GM19397 (cell line): ENCODE results near the gene CPNE4.

Experiments used
- ATAC-seq: cut with Tn5 transposase; IDR thresholded peaks from one replicate; pipeline ENCODE4 v1.9.1; 2021; ENCODE audit warnings: mild to moderate bottlenecking, moderate library complexity; ENCODE audit not compliant: unreplicated experiment

Gene CPNE4

GRCh38 chr3:132017137-132017536, 17.7 kb downstream of the CPNE4 start:
- no peak for ATAC-seq

- ATAC-seq = no peak
These were observed 18.5 kb downstream of the CPNE4 start for GRCh38 chr3:132016061-132017041.

- no peak for ATAC-seq
These were observed 20.7 kb downstream of the CPNE4 start for GRCh38 chr3:132014105-132014504.

DNA sequence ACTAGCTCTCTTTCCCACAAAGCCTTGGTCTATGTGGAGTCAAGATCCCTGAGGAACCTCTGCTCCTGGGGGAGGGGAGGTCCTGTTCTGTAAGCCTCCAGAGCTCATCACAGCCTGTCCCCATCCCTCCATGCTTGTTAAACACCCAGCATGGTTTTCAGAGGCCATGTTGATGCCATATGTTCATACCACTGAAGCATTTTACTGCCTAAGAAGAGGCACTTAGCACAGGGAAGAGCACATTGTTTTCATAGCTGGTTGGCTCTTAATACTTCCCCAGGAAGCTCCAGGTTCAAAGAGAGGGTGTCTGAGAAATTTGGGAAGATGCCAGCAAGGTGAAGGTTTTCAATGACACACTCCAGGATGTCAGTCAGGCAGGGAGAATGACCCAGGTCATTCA, 25.6 kb downstream of the CPNE4 start:
- ATAC-seq = no peak

DNA sequence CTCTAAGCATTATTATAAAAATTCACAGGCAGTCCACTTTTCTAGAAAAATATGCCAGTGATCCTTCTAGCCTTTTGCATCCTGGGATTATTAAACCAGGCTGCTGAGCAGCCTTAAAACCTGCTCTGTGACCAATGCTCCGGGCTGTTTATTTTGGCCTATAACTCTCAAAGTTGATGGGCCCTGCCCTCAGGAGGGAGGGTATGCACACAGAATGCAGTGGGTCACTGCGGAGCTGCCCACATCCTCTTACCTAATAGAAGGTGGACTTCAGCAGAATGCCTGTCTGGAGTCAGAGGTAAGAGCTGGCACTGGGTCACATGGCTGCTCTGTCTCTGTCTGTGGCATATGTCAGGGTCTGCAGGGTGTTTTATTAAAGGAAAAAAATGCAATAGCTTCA, 26.0 kb downstream of the CPNE4 start:
- ATAC-seq = no peak

DNA sequence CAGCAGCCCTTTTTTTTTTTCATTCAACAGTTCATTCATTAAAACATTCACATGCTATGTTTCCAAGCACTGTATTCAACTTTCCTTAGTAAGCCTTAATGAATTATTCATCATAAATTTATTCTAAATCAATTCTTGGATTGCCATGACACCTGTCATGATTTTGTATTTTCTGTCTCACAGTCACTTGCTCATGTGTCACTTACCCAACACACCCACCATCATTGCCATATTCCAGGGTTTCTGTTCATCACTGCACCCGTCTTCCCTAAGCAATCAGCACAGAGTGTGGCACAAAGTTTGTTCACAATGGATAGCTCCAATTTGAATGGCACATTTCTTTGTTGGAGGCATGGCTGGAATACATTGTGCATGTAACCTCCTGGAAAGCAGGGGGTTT, 27.2 kb downstream of the CPNE4 start:
- ATAC-seq = no peak

- ATAC-seq = no peak
These were observed 28.1 kb downstream of the CPNE4 start for GRCh38 chr3:132006605-132007204.

- no peak for ATAC-seq
These were observed 30.2 kb downstream of the CPNE4 start for GRCh38 chr3:132004571-132004970.

- no peak for ATAC-seq
These were observed 31.1 kb downstream of the CPNE4 start for GRCh38 chr3:132003685-132004084.

DNA sequence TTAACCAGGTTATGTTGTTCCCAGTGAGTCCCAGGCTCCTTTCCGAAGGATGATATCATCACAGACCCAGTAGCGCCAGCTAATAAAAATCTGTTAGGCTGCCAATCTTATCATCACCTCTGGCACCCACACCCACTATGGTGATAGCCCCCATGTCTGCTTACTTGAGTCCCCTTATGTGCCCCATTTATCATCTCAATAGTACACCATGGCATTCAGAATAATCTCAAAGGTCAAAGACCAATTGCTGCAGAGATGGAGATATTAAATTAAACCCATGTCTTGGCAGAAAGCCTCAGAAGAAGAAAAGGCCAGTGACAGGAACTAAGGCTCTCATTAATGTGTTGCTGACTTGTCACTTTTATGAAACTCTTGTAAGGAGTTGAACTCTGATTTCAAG, 32.8 kb downstream of the CPNE4 start:
- ATAC-seq = no peak

- ATAC-seq = no peak
These were observed 33.8 kb downstream of the CPNE4 start for GRCh38 chr3:132001036-132001435.

GRCh38 chr3:131998027-131998426, 36.8 kb downstream of the CPNE4 start:
- ATAC-seq = no peak

DNA sequence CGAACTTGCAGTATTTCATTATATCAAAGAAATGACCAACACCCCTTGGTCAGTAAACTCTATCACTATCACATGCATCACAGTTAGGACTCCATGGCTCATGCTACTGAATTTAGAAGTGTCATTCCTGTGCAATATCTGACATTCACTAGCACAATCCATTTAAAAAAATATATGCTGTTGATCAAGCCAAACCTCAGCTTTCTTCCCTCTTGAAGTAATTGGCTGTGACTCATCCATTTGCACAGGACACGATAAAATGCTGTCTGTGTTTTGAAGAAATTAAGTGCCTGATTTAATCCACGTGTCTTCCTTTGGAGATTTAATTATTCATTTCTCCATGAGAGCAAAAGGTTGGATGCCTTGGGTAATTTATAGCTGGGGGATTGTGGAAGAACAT, 38.9 kb downstream of the CPNE4 start:
- ATAC-seq = no peak

DNA sequence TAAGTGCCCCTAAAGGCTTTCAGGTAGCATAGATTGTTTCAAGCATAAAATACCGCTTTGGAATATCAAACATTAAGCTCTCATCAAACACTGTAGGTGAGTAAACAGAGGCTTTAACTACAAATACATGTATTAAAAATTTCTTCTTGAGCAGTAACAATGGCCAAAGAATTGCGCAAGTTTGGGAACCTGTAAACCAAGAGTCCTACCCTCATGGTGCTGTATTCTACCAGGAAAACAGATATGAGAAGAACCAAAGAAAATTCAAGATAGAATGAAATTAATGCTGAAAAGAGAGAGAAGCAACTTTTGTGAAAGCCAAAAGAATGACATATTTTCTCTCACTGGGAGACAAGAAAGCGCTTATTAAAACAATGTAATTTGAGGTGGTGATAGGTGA, 45.5 kb downstream of the CPNE4 start:
- no peak for ATAC-seq

GRCh38 chr3:131988209-131988608, 46.6 kb downstream of the CPNE4 start:
- no peak for ATAC-seq

- no peak for ATAC-seq
These were observed 51.1 kb downstream of the CPNE4 start for GRCh38 chr3:131983689-131984088.

- no peak for ATAC-seq
These were observed 53.5 kb downstream of the CPNE4 start for GRCh38 chr3:131981323-131981722.

DNA sequence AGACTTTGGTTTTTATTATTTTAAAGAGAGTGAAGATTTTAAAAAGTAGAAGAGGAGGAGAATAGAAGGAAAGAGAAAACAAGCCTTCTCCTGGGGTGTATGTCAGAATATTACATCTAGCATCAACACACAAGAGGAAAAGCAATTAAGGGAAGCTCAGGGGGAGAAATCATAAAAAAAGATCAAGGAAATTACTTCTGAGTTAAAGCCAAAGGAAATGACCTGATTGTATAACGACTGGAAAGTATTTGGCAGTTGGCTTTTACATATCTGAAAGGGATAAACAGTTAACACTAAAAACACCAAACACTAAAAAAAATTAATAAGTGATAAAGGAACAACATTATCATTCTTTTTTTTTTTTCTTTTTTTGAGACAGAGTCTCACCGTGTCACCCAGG, 58.4 kb downstream of the CPNE4 start:
- ATAC-seq = no peak

DNA sequence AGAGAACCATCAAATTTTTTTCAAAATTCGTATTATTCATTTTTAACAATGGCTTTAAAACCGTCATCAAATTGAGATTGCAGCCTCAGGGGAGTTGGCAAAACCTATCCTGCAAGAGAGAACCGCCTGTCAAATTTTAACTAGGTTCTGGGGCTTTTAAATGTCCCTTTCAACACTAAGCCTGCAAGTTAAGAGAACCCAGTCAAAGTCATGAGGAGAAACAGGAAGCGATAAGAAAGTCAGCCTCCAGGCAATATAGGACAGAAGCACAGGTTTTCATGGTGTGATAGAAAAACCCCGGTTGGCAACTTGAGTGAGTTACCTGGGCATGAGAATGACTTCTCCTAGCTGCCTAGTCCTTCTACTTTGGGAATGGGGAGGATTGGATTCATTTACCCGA, 59.8 kb downstream of the CPNE4 start:
- no peak for ATAC-seq

GRCh38 chr3:131973731-131974130, 61.1 kb downstream of the CPNE4 start:
- no peak for ATAC-seq

DNA sequence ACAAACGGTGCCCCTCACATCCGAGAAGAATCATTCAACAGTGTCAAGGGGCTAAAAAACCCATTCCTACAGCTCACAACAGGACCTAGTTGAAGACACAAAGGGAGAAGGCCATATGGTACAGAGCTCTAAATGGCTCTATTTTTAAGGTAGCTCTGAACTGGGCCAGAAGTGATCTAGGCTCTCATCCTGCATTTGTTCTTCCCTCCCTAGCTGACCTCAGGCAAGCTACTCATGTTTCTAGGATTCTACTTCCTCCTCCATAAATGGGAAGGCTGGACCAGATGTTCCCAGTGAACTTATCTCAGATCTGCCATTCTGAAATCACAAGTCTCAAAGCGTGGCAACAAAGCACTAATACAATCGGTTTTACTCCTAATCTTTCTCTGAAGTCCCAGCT, 62.3 kb downstream of the CPNE4 start:
- no peak for ATAC-seq

GRCh38 chr3:131972091-131972490, 62.7 kb downstream of the CPNE4 start:
- ATAC-seq = no peak
